Spleen (tissue), 11 donors: ENCODE data around the gene SEPTIN12. TPM values are rescaled to one million over a fixed set of nuclear protein-coding genes. Genes with fewer than 3 reads are reported as not detected.
A peak's percentile ranks its signal among the peaks of the same experiment; 100 is the strongest.

Experiments
- DNase-seq: peaks from one replicate; pipeline ENCODE4 v3.0.0-alpha.2; 2020
- H3K27ac ChIP-seq, 8 donors: fragments of 200-600 bp; sonication (generic) in 7 of 8; 1 replicate in 4 of 8; 2 replicates in 4 of 8; pipeline versions ENCODE4 v1.5.0 to v1.8.0; 2016 to 2021; ENCODE audit warnings: inconsistent platforms in 4 of 8, mild to moderate bottlenecking in 4 of 8, moderate library complexity in 1 of 8
- H3K27me3 ChIP-seq, 7 donors: fragments of 200-600 bp; sonication (generic) in 6 of 7; replicated peaks in 1 of 7; 1 replicate in 4 of 7; 2 replicates in 3 of 7; pipeline versions ENCODE4 v1.5.0 to v1.8.0; 2016 to 2021; ENCODE audit warnings: inconsistent platforms in 3 of 7, mild to moderate bottlenecking in 1 of 7
- H3K36me3 ChIP-seq, 6 donors: fragments of 200-600 bp; sonication (generic) in 5 of 6; 1 replicate in 4 of 6; 2 replicates in 2 of 6; pipeline versions ENCODE4 v1.5.0 to v1.8.0; 2016 to 2021; ENCODE audit warnings: inconsistent platforms in 2 of 6
- H3K4me1 ChIP-seq, 6 donors: fragments of 200-600 bp; sonication (generic) in 5 of 6; 1 replicate in 3 of 6; 2 replicates in 3 of 6; pipeline versions ENCODE4 v1.5.0 to v1.8.0; 2016 to 2021; ENCODE audit warnings: inconsistent platforms in 3 of 6
- H3K4me3 ChIP-seq, 8 donors: fragments of 200-600 bp; sonication (generic) in 7 of 8; 1 replicate in 4 of 8; 2 replicates in 4 of 8; pipeline versions ENCODE4 v1.5.0 to v1.8.0; 2016 to 2021; ENCODE audit warnings: inconsistent platforms in 4 of 8, mild to moderate bottlenecking in 4 of 8, moderate library complexity in 2 of 8
- H3K9me3 ChIP-seq, 8 donors: fragments of 200-600 bp; sonication (generic) in 7 of 8; 1 replicate in 4 of 8; 2 replicates in 4 of 8; pipeline versions ENCODE4 v1.5.0 to v1.8.0; 2016 to 2021; ENCODE audit warnings: inconsistent platforms in 4 of 8
- POLR2A ChIP-seq, 3 donors: fragments of 450-650 bp; IDR thresholded peaks; one replicate each; pipeline ENCODE4 v1.5.1; 2017; ENCODE audit warnings: antibody characterized with exemption in 3 of 3, mild to moderate bottlenecking in 1 of 3
- POLR2AphosphoS5 ChIP-seq, 3 donors: sonication (generic); formaldehyde crosslinking; IDR thresholded peaks; one replicate each; pipeline ENCODE4 v1.5.1; 2017; ENCODE audit warnings: antibody characterized with exemption in 3 of 3
- whole genome bisulfite sequencing, 5 donors: extraction: QIAGEN DNeasy Blood & Tissue Kit in 3 of 5; methylation state at CpG; one replicate each; pipeline versions ENCODE4 v1.1.5 to v1.1.7; 2013 to 2018; 5-methylcytosine and 5-hydroxymethylcytosine counted together
- intact Hi-C: fragments of 100-400 bp; cut with DNase I; formaldehyde crosslinking; loops from one replicate; pipeline ENCODE4 v1.15.0; 2023; ENCODE audit warnings: low total_unique reads
- polyA plus RNA-seq, 3 donors: library from polyadenylated mRNA; stranded (reverse); fragments of 200-250 nt; gene quantifications; one replicate each; pipeline ENCODE4 v1.2.1, GENCODE V29; 2013
- total RNA-seq, 7 donors: library from RNA; depleted of rRNA in 3 of 7; stranded (reverse); fragments of >200 nt in 3 of 7; fragmentation: NEBNext Ultra II Directional in 4 of 7; extraction: Animal tissue kit (Norgen Biotek cat#: 25700) in 4 of 7; gene quantifications; one replicate each; pipeline versions ENCODE4 v1.1.0 to v1.2.1, GENCODE V29; 2016 to 2021
- TF ChIP-seq, protein P1 (sequence below), 11 experiments: fragments of 200-600 bp in 7 of 11; fragments of 450-650 bp in 4 of 11; sonication (generic) in 4 of 11; IDR thresholded peaks in 8 of 11; conservative IDR thresholded peaks in 3 of 11; 1 replicate in 7 of 11; 2 replicates in 4 of 11; pipeline versions ENCODE4 v1.4.0 to v1.8.0; 2016 to 2021; ENCODE audit warnings: antibody characterized with exemption in 11 of 11, inconsistent platforms in 4 of 11, mild to moderate bottlenecking in 1 of 11
- donor health status: healthy with polysubstance abuse.
- donor health status: DM: no; HTN: no; CAD: no; lungs with moderate emphysema.
- donor health status: DM: no; HTN: no; CAD: no.
- donor health status: Bipolar disorder and iron deficiency.
- donor health status: healthy.
- donor health status: DM: no; HTN: no; CAD: no.
- donor health status: DM: yes; HTN: yes; CAD: no.

SEPTIN12 gene
- total and polyA plus RNA-seq, 10 donors, result 0.37 TPM; not detected in 9

DNA sequence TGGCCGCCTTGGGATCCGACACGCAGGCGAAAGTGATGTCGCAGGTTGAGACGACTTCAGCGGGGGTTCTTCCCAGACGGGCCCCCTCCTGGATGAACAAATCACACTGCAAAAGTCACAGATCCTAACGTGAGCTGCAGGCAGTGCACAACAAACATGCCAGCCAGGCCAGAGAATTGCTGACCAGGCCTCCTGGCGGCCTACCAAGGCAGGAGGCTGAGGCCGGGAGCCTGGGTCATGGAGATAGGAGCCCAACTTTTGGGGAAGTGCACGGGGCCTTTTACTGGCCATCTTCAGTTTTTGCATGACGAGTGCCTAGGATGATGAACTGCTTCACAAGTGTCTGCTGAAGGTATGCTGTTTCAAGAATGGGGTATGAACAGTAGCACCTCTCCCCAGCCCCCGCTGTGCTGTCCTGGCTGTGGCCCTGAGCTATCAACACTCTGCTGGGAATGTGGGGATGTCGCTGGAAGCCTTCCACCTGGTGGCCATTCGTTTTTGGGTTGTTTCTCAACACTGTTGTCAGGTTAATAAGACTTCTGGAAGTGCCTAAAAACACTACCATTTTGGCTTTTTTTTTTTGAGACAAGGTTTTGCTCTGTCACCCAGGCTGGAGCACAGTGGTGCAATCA lies 26.5 kb upstream of the SEPTIN12 start:
- no peaks in the 10 kb centered on the region for H3K27me3 ChIP-seq
- DNase-seq, result no peak
- no peaks in the 10 kb centered on the region for H3K4me1 ChIP-seq
- H3K27ac ChIP-seq, result no peak overlapping the region
- TF ChIP-seq, protein P1, sequence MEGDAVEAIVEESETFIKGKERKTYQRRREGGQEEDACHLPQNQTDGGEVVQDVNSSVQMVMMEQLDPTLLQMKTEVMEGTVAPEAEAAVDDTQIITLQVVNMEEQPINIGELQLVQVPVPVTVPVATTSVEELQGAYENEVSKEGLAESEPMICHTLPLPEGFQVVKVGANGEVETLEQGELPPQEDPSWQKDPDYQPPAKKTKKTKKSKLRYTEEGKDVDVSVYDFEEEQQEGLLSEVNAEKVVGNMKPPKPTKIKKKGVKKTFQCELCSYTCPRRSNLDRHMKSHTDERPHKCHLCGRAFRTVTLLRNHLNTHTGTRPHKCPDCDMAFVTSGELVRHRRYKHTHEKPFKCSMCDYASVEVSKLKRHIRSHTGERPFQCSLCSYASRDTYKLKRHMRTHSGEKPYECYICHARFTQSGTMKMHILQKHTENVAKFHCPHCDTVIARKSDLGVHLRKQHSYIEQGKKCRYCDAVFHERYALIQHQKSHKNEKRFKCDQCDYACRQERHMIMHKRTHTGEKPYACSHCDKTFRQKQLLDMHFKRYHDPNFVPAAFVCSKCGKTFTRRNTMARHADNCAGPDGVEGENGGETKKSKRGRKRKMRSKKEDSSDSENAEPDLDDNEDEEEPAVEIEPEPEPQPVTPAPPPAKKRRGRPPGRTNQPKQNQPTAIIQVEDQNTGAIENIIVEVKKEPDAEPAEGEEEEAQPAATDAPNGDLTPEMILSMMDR (IDR thresholded peaks at IDR 0.05 in 8 of 11, conservative IDR thresholded peaks at IDR 0.05 in 3 of 11), result no peak
- TF ChIP-seq POLR2A (IDR thresholded peaks at IDR 0.05), result no peak
- TF ChIP-seq POLR2AphosphoS5 (IDR thresholded peaks at IDR 0.05), result peak in 1 of 3 donors; percentile 42
- H3K9me3 ChIP-seq, result no peaks in the 10 kb centered on the region
- peaks cover 0 to 100% (median 98%) of the 10 kb centered on the region in 6 donors for H3K36me3 ChIP-seq
- intact Hi-C loops, result no loop called here
- WGBS, 5 donors, result 91 to 93% (median 92%) methylated on average over 14 to 16 of the region's 16 CpGs
- H3K4me3 ChIP-seq, result no peak overlapping the region

GRCh38 chr16:4814046-4814445 lies 25.9 kb upstream of the SEPTIN12 start:
- no peaks in the 10 kb centered on the region for H3K9me3 ChIP-seq
- no peaks in the 10 kb centered on the region for H3K27me3 ChIP-seq
- DNase-seq, result no peak
- no peak overlapping the region for H3K27ac ChIP-seq
- H3K4me1 ChIP-seq, result no peaks in the 10 kb centered on the region
- H3K4me3 ChIP-seq, result no peak overlapping the region
- H3K36me3 ChIP-seq, result peaks cover 0 to 100% (median 98%) of the 10 kb centered on the region in 6 donors
- TF ChIP-seq POLR2AphosphoS5 (IDR thresholded peaks at IDR 0.05) (no peak), POLR2A (IDR thresholded peaks at IDR 0.05) (no peak)
- TF ChIP-seq, protein P1 (IDR thresholded peaks at IDR 0.05 in 8 of 11, conservative IDR thresholded peaks at IDR 0.05 in 3 of 11), result no peak
- intact Hi-C loops, result no loop called here

DNA sequence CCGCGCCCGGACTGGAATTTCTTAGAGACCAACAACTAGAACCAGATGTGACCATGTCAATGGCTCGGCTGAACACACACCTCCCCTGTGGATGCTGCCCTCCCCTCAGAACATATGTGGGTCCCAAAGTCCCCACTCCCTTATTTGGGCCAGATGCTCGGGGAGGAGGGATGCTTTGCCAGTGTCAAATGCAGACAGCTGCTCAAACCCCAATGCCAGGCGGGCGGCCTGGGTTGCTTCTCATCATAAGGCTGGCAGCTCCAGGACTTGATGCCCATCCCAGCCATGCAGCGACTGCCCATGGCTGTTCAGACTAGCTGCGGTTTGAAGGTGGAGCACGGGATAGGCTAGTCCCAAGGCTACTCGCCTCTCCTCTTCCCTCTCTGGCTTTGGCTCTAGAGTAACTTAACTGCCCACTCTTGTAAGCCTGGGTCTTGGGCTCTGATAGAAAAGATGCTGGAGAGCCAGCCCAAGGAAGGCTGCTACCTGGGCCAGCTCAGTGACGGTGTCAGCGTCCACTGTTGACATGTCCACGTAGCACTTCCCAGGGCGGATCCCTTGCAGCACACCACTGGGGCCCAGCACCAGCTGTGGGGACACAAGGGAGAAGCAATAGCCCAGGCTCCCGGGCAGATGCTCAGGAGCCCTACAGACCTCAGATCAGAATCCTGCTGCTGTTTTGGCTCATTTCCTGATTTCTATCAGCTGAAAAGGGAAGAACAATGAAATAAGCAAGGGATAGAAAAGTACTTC lies 25.3 kb upstream of the SEPTIN12 start:
- WGBS, 5 donors, result 96 to 98% (median 98%) methylated on average over 11 to 16 of the region's 16 CpGs
- Histone ChIP-seq H3K9me3 (no peaks in the 10 kb centered on the region), H3K4me1 (no peaks in the 10 kb centered on the region), H3K27me3 (no peaks in the 10 kb centered on the region), H3K27ac (no peak overlapping the region), H3K4me3 (no peak overlapping the region), H3K36me3 (peaks cover 0 to 100% (median 98%) of the 10 kb centered on the region in 6 donors)
- TF ChIP-seq POLR2AphosphoS5 (IDR thresholded peaks at IDR 0.05) (no peak), POLR2A (IDR thresholded peaks at IDR 0.05) (no peak)
- DNase-seq, result no peak
- intact Hi-C loops, result no loop called here

GRCh38 chr16:4811773-4812172 lies 23.6 kb upstream of the SEPTIN12 start:
- H3K27me3 ChIP-seq, result no peaks in the 10 kb centered on the region
- H3K4me1 ChIP-seq, result no peaks in the 10 kb centered on the region
- H3K27ac ChIP-seq, result no peak overlapping the region
- peaks cover 0 to 100% (median 97%) of the 10 kb centered on the region in 6 donors for H3K36me3 ChIP-seq
- DNase-seq, result no peak
- H3K9me3 ChIP-seq, result no peaks in the 10 kb centered on the region
- intact Hi-C loops, result no loop called here
- WGBS, 5 donors, result 89 to 97% (median 92%) methylated on average over 9 of the region's 9 CpGs
- TF ChIP-seq POLR2A (IDR thresholded peaks at IDR 0.05) (no peak), POLR2AphosphoS5 (IDR thresholded peaks at IDR 0.05) (no peak)
- TF ChIP-seq, protein P1 (IDR thresholded peaks at IDR 0.05 in 8 of 11, conservative IDR thresholded peaks at IDR 0.05 in 3 of 11), result no peak
- no peak overlapping the region for H3K4me3 ChIP-seq
